LNCaP clone FGC (cell line): ENCODE data around the gene ACBD6.

Experiments
- DNase-seq: peaks from one replicate; pipeline ENCODE4 v3.0.0-alpha.2; 2011; ENCODE audit warnings: low read depth
- H3K4me3 ChIP-seq: 2 replicates; pipeline ENCODE4 v1.5.1; 2011; ENCODE audit warnings: mild to moderate bottlenecking, low read depth, low read length, control low read depth
- TF ChIP-seq, protein P1 (sequence below): IDR thresholded peaks from 2 replicates; pipeline ENCODE4 v1.5.1; 2012; ENCODE audit warnings: mild to moderate bottlenecking; ENCODE audit not compliant: control insufficient read depth, insufficient read depth; ENCODE audit errors: extremely low read depth

Gene ACBD6

GRCh38 chr1:180290265-180291001 lies 211.9 kb downstream of the ACBD6 start:
- no peak overlapping the region for H3K4me3 ChIP-seq
- TF ChIP-seq, protein P1, sequence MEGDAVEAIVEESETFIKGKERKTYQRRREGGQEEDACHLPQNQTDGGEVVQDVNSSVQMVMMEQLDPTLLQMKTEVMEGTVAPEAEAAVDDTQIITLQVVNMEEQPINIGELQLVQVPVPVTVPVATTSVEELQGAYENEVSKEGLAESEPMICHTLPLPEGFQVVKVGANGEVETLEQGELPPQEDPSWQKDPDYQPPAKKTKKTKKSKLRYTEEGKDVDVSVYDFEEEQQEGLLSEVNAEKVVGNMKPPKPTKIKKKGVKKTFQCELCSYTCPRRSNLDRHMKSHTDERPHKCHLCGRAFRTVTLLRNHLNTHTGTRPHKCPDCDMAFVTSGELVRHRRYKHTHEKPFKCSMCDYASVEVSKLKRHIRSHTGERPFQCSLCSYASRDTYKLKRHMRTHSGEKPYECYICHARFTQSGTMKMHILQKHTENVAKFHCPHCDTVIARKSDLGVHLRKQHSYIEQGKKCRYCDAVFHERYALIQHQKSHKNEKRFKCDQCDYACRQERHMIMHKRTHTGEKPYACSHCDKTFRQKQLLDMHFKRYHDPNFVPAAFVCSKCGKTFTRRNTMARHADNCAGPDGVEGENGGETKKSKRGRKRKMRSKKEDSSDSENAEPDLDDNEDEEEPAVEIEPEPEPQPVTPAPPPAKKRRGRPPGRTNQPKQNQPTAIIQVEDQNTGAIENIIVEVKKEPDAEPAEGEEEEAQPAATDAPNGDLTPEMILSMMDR = no peak
- DNase-seq = no peak

- TF ChIP-seq, protein P1 = no peak
- DNase-seq = no peak
- no peak overlapping the region for H3K4me3 ChIP-seq
Measured at GRCh38 chr1:180288940-180289339, 213.4 kb downstream of the ACBD6 start.

DNA sequence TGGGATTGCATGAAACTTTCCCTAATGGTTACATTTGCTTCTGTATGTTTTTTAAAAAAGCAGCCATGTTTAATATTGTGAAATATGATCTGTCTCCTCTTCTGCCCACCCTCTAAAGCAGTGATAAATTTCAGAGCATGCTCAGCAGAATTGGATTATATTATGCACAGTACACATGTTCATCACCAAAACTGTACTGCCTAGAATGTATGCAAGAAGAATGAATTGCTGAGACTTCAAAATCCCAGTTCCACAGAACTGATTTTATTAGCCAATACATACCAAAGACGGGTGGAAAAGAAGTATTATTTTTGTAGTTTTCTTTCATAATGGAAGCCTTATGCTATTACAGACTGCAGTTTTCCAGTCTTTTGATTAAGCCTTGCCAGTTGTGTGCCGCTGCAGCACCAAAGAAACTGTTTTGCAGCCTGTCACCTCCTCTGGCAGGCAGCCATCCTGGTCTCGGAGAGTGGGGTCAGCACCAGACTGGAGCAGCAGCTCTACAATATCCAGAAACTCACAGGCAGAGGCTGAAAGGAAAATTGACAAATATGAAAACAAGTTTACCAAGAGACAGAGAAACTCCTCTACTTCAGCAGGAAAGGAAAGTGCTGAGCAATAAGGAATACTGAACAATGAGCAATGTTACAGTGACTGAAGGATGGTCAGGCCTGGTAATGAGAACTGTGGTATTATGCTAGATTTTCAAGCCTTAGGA lies 214.2 kb downstream of the ACBD6 start:
- no peak overlapping the region for H3K4me3 ChIP-seq
- TF ChIP-seq, protein P1 = no peak
- DNase-seq = no peak

DNA sequence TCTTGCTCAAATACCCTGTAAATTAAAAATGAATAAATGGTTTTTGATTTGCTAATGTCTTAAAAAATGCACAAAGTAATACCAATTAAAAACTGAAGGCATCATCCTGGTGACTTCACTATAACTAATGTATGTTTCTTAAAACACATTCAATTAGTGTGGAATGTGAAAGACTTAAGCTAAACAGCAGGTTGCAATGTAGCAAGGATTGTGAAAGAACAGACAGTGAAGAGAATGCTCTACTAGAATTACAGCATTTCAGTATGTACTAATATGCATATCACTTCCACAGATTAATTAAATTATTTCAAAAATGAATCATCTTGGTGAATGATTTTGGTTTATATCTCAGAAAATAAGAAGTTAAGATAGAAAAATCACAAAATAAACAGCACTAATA lies 216.0 kb downstream of the ACBD6 start:
- DNase-seq = no peak
- TF ChIP-seq, protein P1 = no peak

GRCh38 chr1:180283098-180283497 lies 219.3 kb downstream of the ACBD6 start:
- no peak for DNase-seq
- H3K4me3 ChIP-seq = no peak overlapping the region
- TF ChIP-seq, protein P1 = no peak

More for the DNA sequence above, 216.0 kb downstream of the ACBD6 start:
- H3K4me3 ChIP-seq = no peak overlapping the region

GRCh38 chr1:180282401-180283044 lies 219.9 kb downstream of the ACBD6 start:
- no peak for DNase-seq
- TF ChIP-seq, protein P1 = no peak
- H3K4me3 ChIP-seq = no peak overlapping the region
